NCI-H2081 treated with DMSO at 0.1 percent for 48 hours (cell line): Measurements from ENCODE around the gene PPM1E.

Source experiments
- DNase-seq: peaks from one replicate; lab custom pipeline; 2025; lab: John Stamatoyannopoulos, UW

PPM1E gene

GRCh38 chr17:58996968-58997367, 241.3 kb downstream of the PPM1E start:
- no peak for DNase-seq

DNA sequence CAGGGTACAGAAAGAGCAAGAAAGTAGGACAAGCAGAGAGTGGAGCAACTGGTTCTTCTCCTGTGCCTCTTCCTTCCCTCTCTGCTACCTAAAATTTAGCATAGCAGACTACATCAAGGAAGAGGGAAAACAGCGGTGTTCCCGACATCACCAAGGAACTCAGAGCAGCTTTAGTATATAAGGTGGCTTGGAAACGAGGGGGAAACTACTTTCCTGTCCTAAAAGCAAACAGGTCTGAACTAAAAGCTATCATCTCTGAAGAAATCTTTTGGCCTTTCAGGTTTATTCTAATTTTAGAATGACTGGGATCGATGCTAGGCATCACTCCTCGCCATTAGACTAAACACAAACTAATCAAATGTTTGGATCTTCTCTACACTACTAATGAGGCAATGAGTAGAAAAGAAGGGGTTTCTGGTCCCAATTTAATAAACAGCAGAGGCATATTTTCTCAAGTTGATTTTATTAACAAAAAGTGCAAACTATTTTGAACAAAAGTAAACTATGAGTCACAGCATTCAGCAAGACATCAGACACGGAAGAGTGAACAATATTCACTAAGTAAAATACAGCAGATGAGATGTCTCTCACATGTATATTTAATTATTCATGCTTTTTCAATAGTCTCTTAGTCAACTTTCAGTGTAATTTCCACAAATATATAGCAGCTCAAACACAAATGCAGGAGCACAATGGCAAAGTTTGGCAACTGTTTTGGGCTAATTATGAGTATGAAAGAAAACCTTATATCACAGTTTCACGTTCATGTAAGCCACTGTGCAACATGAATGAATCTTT, 242.3 kb downstream of the PPM1E start:
- no peak for DNase-seq

GRCh38 chr17:58998871-58999270, 243.2 kb downstream of the PPM1E start:
- no peak for DNase-seq

DNA sequence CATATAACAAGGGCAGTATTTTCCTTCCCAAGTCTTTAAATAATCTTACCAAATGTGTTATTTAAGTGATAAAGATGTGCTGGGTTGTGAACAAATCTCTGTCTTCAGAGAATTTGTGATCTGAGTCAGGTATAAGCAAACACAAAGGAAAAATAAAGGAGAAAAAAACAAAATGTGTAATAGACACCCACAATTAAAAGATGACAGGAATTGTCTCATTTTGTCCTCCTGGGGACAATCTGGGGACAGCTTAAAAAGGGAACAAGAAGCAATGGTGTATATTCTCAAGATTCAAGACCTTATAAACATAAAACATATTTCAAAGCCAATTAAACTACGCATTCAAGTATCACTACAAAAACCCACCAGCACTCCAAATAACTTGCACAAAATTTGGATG, 243.8 kb downstream of the PPM1E start:
- DNase-seq = no peak

DNA sequence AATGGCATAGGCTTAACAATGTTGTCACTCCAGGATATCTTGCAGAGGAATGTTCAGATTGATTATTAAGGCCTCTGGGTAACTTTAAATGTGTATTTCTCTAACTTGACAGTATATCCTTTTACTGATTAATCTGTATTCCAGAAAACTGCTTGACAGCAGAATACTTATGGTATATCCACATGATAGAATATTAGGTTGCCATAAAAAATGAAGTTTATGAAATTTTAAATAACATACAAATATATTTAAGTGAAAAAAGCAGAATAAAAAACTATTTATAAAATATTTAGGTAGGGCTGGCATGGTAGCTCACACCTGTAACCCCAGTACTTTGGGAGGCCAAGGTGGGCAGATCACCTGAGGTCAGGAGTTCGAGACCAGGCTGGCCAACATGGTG, 244.4 kb downstream of the PPM1E start:
- no peak for DNase-seq

DNA sequence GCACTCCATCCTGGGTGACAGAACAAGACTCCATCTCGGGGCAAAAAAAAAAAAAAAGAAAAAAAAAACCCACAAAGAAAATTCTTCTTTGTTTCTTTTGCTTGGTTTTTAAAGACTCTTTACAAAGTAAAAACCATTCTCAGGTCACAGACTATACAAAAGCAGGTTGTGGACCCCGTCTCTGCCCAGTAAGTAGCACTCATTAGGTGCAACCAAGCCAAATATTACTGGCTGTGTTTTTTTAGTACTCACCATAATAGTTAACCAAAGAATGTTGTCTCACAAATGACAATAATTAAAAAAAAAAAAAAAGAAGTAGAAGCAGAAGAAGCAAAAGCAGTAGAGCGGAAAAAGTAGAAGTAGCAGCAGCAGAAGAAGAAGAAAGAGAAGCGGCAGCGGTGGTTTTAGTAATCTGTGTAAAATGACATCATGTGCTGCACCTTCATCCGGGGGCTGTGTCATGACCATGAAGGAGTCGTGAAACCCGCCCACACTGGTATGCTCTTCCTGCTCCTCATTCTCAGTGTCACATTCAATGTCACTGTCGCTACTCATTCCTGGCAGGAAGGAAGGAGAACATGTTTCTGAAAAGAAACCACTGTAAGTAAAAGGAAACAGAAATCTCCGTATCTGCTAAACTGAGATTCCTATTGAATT, 245.6 kb downstream of the PPM1E start:
- no peak for DNase-seq

DNA sequence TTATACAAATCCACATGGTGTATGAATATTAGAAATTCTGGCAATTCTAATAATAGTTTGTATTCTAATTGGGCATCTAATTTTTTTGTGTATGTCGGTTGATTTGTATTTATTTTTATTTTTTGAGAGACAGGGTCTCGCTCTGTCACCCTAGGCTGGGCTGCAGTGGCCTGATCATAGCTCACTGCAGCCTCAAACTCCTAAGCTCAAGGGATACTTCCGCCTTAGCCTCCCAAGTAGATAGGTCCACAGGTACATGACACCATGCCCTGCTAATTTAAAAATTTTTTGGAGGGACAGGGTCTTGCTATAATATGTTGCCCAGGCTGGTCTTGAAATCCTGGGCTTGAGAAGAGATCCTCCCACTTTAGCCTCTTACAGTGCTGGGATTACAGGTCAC, 246.5 kb downstream of the PPM1E start:
- DNase-seq = no peak

DNA sequence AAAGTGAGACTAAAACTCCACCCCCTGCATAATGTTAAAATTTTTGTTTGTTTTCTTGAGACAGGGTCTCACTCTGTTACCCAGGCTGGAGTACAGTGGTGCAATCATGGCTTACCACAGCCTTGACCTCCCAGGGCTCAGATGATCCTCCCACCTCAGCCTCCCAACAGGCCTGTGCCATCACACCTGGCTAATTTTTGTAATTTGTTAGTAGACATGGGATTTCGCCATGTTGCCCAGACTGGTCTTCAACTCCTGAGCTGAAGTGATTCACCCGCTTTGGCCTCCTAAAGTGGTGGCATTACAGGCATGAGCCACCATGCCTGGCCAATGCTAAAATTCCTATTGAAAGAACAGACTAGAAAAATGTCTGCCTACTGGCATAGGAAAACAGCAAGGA, 247.2 kb downstream of the PPM1E start:
- no peak for DNase-seq

- DNase-seq = no peak
Measured at GRCh38 chr17:59003860-59004259, 248.2 kb downstream of the PPM1E start.

- DNase-seq = no peak
Measured at GRCh38 chr17:59004338-59005111, 248.9 kb downstream of the PPM1E start.

DNA sequence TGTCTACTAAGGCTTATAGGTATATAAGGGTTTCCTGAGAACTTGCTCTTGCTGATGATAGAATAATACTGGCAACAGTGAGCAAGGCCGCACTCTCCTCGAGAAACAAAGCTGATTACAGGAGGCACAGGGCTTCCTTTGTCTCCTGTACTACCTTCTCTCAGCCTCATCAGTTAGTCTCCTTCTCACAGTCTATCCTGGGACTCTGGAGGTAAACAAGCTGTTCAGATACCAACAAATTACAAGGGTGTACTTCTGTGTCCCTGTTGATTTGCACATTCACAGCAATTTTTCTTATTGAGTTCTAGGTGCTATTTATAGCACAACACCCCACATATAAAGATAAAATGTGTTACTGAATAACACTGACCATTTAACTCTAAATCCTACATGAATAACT, 252.3 kb downstream of the PPM1E start:
- DNase-seq = no peak

GRCh38 chr17:59008737-59009136, 253.1 kb downstream of the PPM1E start:
- DNase-seq = no peak

- DNase-seq = no peak
Measured at GRCh38 chr17:59010026-59010425, 254.4 kb downstream of the PPM1E start.

- no peak for DNase-seq
Measured at GRCh38 chr17:59011975-59012374, 256.3 kb downstream of the PPM1E start.

DNA sequence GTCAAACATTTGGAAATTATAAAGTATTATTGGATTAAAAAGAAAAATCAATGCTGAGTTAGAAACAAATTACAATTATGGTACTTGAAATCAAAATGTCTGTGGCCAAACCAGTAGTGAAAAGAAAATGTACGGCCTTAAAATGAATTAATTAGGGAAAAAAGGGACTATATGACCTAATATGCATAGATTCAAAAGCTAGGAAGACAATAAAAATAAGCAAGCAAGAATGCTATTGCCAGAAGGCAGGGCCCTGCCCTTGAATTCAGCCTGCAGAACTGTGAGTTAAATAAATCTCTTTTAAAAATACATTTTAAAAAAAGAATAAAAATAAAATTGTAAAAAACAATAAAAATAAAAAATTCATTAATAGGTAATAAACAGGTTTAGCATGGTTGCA, 262.4 kb downstream of the PPM1E start:
- no peak for DNase-seq

DNA sequence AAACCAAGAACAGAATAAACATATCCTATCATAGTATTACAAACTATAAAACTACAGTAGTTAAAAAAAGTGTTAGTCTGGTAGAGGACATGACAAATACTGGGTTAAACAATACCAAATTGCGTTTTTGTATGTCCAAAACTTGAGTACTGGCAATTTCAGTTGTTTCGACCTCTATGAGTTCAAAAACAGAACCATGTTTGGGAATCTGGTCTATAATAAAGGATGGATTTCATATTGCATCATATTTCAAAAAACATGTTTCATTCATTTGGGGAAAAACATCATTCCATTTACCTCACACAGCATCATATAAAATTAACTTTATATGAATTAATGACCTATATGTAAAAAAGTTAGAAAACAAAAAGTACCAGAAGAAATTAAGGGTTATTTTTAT, 269.3 kb downstream of the PPM1E start:
- DNase-seq = no peak

DNA sequence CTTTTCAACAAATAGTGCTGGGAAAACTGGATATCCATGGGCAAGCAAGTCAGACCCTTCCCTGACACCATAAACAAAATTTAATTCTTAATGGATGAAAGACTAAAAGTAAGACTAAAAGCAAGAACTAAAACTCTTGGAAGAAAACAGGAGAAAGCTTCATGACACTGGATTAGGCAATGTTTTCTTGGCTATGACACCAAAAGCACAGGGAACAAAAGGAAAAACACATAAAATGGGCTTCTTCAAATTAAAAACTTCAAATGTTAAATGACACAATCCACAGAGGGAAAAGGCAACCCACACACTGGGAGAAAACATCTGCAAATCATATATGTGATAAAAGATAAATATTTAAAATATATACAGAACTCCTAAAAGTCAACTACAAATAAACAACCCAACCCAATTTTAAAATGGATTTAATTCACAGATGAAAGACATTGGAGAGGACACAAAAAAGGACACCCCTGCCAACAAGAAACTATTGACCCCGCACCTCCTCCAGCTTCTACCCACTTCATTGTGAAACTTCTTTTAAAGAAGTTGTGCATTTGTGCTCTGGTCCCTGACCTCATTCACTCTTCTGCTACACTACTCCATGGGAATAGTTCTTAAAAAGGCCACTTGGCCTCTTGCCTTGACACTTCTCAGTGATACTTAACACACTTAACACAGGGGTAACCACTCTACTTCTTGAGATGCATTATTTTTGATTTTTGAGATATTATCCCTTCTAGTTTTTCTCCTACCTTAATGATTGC, 270.7 kb downstream of the PPM1E start:
- DNase-seq = no peak

GRCh38 chr17:59027750-59028149, 272.1 kb downstream of the PPM1E start:
- DNase-seq = no peak

- no peak for DNase-seq
Measured at GRCh38 chr17:59028328-59028727, 272.7 kb downstream of the PPM1E start.

- DNase-seq = no peak
Measured at GRCh38 chr17:59030811-59031210, 275.2 kb downstream of the PPM1E start.
